ENCODE measurements around the gene CHRM1.

DNA sequence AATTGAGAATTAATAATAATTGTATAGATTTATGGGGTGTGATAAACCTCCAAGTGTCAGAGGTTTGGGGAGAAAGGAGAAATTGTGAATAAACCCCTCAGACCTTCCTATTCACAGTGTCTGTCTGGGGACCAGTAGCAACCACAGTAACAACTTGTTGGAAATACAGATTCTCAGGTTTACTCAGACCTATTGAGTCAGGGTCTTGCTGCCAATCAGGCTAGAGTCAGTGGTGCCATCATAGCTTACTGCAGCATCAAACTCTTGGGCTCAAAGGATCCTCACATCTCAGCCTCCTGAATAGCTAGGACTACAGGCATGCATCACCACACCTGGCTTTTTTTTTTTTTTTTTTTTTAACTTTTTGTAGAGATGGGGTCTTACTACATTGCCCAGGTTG, 23.1 kb downstream of the CHRM1 start:
- TF ChIP-seq, protein P1, sequence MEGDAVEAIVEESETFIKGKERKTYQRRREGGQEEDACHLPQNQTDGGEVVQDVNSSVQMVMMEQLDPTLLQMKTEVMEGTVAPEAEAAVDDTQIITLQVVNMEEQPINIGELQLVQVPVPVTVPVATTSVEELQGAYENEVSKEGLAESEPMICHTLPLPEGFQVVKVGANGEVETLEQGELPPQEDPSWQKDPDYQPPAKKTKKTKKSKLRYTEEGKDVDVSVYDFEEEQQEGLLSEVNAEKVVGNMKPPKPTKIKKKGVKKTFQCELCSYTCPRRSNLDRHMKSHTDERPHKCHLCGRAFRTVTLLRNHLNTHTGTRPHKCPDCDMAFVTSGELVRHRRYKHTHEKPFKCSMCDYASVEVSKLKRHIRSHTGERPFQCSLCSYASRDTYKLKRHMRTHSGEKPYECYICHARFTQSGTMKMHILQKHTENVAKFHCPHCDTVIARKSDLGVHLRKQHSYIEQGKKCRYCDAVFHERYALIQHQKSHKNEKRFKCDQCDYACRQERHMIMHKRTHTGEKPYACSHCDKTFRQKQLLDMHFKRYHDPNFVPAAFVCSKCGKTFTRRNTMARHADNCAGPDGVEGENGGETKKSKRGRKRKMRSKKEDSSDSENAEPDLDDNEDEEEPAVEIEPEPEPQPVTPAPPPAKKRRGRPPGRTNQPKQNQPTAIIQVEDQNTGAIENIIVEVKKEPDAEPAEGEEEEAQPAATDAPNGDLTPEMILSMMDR (IDR thresholded peaks at IDR 0.05): no peak
- TF ChIP-seq ZFX (IDR thresholded peaks at IDR 0.05; ENCODE audit: borderline replicate concordance): no peak

Data from 22Rv1 (cell line).